ENCODE data around the gene ABCD1. TPM values are rescaled to one million over a fixed set of nuclear protein-coding genes. Genes with fewer than 3 reads are reported as not detected.

ABCD1 gene
- polyA plus RNA-seq, 3 donors, result 5.6 to 22.5 (median 5.8) TPM

DNA sequence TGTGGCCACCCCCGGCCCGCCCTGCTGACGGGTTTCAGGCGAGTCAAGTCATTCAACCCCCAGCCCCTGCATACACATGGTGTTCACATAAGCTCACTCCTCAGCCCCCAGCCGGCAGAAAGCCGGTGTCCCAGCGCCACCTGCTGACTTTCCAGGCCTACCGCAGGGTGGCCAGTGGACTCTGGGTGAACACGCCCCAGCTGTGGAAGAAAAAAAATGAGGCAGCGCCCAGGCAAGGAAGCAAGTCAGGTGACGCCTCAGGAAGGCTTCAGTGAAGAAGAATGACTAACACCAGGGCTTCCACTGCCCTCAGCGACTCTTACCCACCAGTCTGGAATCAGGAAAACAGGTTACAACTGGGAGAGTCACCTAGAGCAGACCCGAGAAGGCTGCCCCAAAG, 16.2 kb upstream of the ABCD1 start:
- H3K4me3 ChIP-seq (replicated peaks in 1 of 3; ENCODE audit: low read depth in 2 of 3, low read length in 3 of 3), result no peak overlapping the region
- H3K79me2 ChIP-seq (ENCODE audit: insufficient read depth, low read length), result no peaks in the 10 kb centered on the region
- peak overlapping the region in 5 of 7 donors; percentile 46 to 66 (median 59) for H3K27ac Mint-ChIP-seq
- H3K36me3 Mint-ChIP-seq, result peaks cover 46 to 65% of the 10 kb centered on the region in 2 donors
- 0% methylated on average over 2 of the region's 13 CpGs for WGBS (ENCODE audit: insufficient coverage)
- H3K4me1 Mint-ChIP-seq, result peaks cover 8% of the 10 kb centered on the region
- peaks cover 5 to 6% of the 10 kb centered on the region in 2 donors for H3K4me1 ChIP-seq (ENCODE audit: control insufficient read depth in 1 of 2, insufficient read depth in 2 of 2, low read length in 2 of 2)
- peak overlapping the region in 1 of 2 donors; percentile 4 for H3K27ac ChIP-seq (ENCODE audit: low read depth in 1 of 2, low read length in 2 of 2)
- TF ChIP-seq, protein P1, sequence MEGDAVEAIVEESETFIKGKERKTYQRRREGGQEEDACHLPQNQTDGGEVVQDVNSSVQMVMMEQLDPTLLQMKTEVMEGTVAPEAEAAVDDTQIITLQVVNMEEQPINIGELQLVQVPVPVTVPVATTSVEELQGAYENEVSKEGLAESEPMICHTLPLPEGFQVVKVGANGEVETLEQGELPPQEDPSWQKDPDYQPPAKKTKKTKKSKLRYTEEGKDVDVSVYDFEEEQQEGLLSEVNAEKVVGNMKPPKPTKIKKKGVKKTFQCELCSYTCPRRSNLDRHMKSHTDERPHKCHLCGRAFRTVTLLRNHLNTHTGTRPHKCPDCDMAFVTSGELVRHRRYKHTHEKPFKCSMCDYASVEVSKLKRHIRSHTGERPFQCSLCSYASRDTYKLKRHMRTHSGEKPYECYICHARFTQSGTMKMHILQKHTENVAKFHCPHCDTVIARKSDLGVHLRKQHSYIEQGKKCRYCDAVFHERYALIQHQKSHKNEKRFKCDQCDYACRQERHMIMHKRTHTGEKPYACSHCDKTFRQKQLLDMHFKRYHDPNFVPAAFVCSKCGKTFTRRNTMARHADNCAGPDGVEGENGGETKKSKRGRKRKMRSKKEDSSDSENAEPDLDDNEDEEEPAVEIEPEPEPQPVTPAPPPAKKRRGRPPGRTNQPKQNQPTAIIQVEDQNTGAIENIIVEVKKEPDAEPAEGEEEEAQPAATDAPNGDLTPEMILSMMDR (IDR thresholded peaks at IDR 0.05), result peak; percentile 62
- H4K20me1 ChIP-seq (ENCODE audit: insufficient read depth, low read length), result peaks cover 62% of the 10 kb centered on the region
- peaks cover 41 to 53% of the 10 kb centered on the region in 2 donors for H3K36me3 ChIP-seq (replicated peaks in 1 of 2; ENCODE audit: control insufficient read depth in 1 of 2, insufficient read depth in 2 of 2, low read length in 2 of 2)
- no peaks in the 10 kb centered on the region for H3K27me3 ChIP-seq (ENCODE audit: control insufficient read depth in 2 of 2, insufficient read depth in 2 of 2, low read length in 2 of 2)
- DNase-seq, result peak; percentile 60 to 77 (median 63)
- intact Hi-C loops (cut with micrococcal nuclease), result no loop called here
- no peak overlapping the region for H3K9ac ChIP-seq (ENCODE audit: insufficient read depth, low read length, poor library complexity, severe bottlenecking)
- no peak overlapping the region for H3K4me2 ChIP-seq (replicated peaks; ENCODE audit: extremely low read depth, low read length, poor library complexity, severe bottlenecking)
- peaks cover 0 to under 1% (median 0%) of the 10 kb centered on the region in 7 donors for H3K9me3 Mint-ChIP-seq
- H3K4me3 Mint-ChIP-seq, result no peak overlapping the region
- no peak overlapping the region for H2AFZ ChIP-seq (ENCODE audit: insufficient read depth, low read depth, low read length, poor library complexity, severe bottlenecking)
- H3K9me3 ChIP-seq (replicated peaks in 1 of 2; ENCODE audit: control insufficient read depth in 1 of 2, insufficient read depth in 1 of 2, low read length in 2 of 2), result no peaks in the 10 kb centered on the region
- peaks cover 0 to 12% (median 0%) of the 10 kb centered on the region in 3 donors for H3K27me3 Mint-ChIP-seq (ENCODE audit: low read depth in 3 of 3)

- TF ChIP-seq, protein P1 (IDR thresholded peaks at IDR 0.05), result no peak
- Histone ChIP-seq H2AFZ (ENCODE audit: insufficient read depth, low read depth, low read length, poor library complexity, severe bottlenecking) (no peak overlapping the region), H3K4me1 (ENCODE audit: control insufficient read depth in 1 of 2, insufficient read depth in 2 of 2, low read length in 2 of 2) (peaks cover 17 to 18% of the 10 kb centered on the region in 2 donors), H3K79me2 (ENCODE audit: insufficient read depth, low read length) (no peaks in the 10 kb centered on the region), H3K36me3 (replicated peaks in 1 of 2; ENCODE audit: control insufficient read depth in 1 of 2, insufficient read depth in 2 of 2, low read length in 2 of 2) (peaks cover 32 to 57% of the 10 kb centered on the region in 2 donors), H3K4me2 (replicated peaks; ENCODE audit: extremely low read depth, low read length, poor library complexity, severe bottlenecking) (no peak overlapping the region), H3K9ac (ENCODE audit: insufficient read depth, low read length, poor library complexity, severe bottlenecking) (no peak overlapping the region), H3K4me3 (replicated peaks in 1 of 3; ENCODE audit: low read depth in 2 of 3, low read length in 3 of 3) (no peak overlapping the region), H3K27ac (ENCODE audit: low read depth in 1 of 2, low read length in 2 of 2) (no peak overlapping the region), H4K20me1 (ENCODE audit: insufficient read depth, low read length) (peaks cover 59% of the 10 kb centered on the region), H3K27me3 (ENCODE audit: control insufficient read depth in 2 of 2, insufficient read depth in 2 of 2, low read length in 2 of 2) (no peaks in the 10 kb centered on the region), H3K9me3 (replicated peaks in 1 of 2; ENCODE audit: control insufficient read depth in 1 of 2, insufficient read depth in 1 of 2, low read length in 2 of 2) (no peaks in the 10 kb centered on the region)
- peaks cover 0 to 10% (median 0%) of the 10 kb centered on the region in 3 donors for H3K27me3 Mint-ChIP-seq (ENCODE audit: low read depth in 3 of 3)
- WGBS (ENCODE audit: insufficient coverage), result over 99% methylated on average over 12 of the region's 27 CpGs
- DNase-seq, result no peak
- H3K4me3 Mint-ChIP-seq, result no peak overlapping the region
- peaks cover 47 to 54% of the 10 kb centered on the region in 2 donors for H3K36me3 Mint-ChIP-seq
- peak overlapping the region in 2 of 7 donors; percentile 10 to 59 for H3K27ac Mint-ChIP-seq
- intact Hi-C loops (cut with micrococcal nuclease), result no loop called here
- H3K4me1 Mint-ChIP-seq, result peaks cover 18% of the 10 kb centered on the region
- no peaks in the 10 kb centered on the region for H3K9me3 Mint-ChIP-seq
These were observed 14.7 kb upstream of the ABCD1 start for GRCh38 chrX:153709726-153710674.

Measured in CD14-positive monocyte (primary cell).